H1 (cell line): ENCODE results near the gene NHP2. TPM values are rescaled to one million over a fixed set of nuclear protein-coding genes. Genes with fewer than 3 reads are reported as not detected.
"Not testable (repeated sequence)": the region's sequence is repeated elsewhere in the genome, so short reads cannot be mapped to it uniquely, and the experiment has no call there.

Experiments
- CTCF ChIA-PET: fragments of 300-600 bp; sonication (Branson Sonifier 250); formaldehyde crosslinking; loops from one replicate; lab custom pipeline; 2021; ENCODE audit not compliant: partially characterized antibody; lab: Charles Lee
- POLR2A ChIA-PET: fragments of 300-600 bp; sonication (Branson Sonifier 250); formaldehyde crosslinking; loops from one replicate; lab custom pipeline; 2021; ENCODE audit warnings: inconsistent platforms; ENCODE audit not compliant: partially characterized antibody; lab: Charles Lee
- DNase-seq, 2 experiments: peaks; one replicate each; pipeline versions ENCODE4 v3.0.0 to v3.0.0-alpha.2; 2010 to 2022; ENCODE audit warnings: low spot score in 2 of 2, low read depth in 1 of 2, mixed read lengths in 1 of 2
- FAIRE-seq: peaks from 2 replicates; lab custom pipeline; 2011; peaks lifted over from hg19 to GRCh38; lab: Jason Lieb, UNC
- H2AFZ ChIP-seq: 2 replicates; pipeline ENCODE4 v1.8.1; 2012; ENCODE audit warnings: low read length, inconsistent platforms
- H2AK5ac ChIP-seq: 2 replicates; pipeline ENCODE4 v1.6.1; 2013; ENCODE audit warnings: low read depth, low read length
- H2BK120ac ChIP-seq: replicated peaks from 2 replicates; pipeline ENCODE3; 2013; ENCODE audit warnings: low read depth, low read length, inconsistent platforms
- H2BK12ac ChIP-seq: 2 replicates; pipeline ENCODE4 v1.6.1; 2013; ENCODE audit warnings: low read depth, low read length
- H2BK15ac ChIP-seq: 2 replicates; pipeline ENCODE4 v1.6.1; 2013; ENCODE audit warnings: low read length
- H2BK20ac ChIP-seq: 2 replicates; pipeline ENCODE4 v1.6.1; 2013; ENCODE audit warnings: low read length
- H2BK5ac ChIP-seq: 2 replicates; pipeline ENCODE4 v1.6.1; 2013; ENCODE audit warnings: low read depth, low read length
- H3K14ac ChIP-seq: 2 replicates; pipeline ENCODE4 v1.6.1; 2013; ENCODE audit warnings: inconsistent platforms; ENCODE audit not compliant: insufficient read length
- H3K18ac ChIP-seq: 2 replicates; pipeline ENCODE4 v1.6.1; 2013; ENCODE audit warnings: low read length; ENCODE audit errors: extremely low read depth
- H3K23ac ChIP-seq: 2 replicates; pipeline ENCODE4 v1.6.1; 2013; ENCODE audit warnings: inconsistent platforms; ENCODE audit not compliant: insufficient read length
- H3K23me2 ChIP-seq: 2 replicates; pipeline ENCODE4 v1.6.1; 2013; ENCODE audit warnings: low read depth, low read length
- H3K27ac ChIP-seq: 2 replicates; pipeline ENCODE4 v1.6.1; 2011; ENCODE audit warnings: low read depth, low read length, inconsistent platforms
- H3K27me3 ChIP-seq, 4 experiments: replicated peaks in 1 of 4; 1 replicate in 1 of 4; 2 replicates in 3 of 4; pipeline versions ENCODE4 v1.6.1 to v1.8.1; 2011 to 2013; ENCODE audit warnings: low read length in 3 of 4, mild to moderate bottlenecking in 3 of 4, inconsistent platforms in 2 of 4, mixed read lengths in 2 of 4, moderate library complexity in 1 of 4; ENCODE audit not compliant: control insufficient read depth in 3 of 4, insufficient read depth in 3 of 4; ENCODE audit errors: extremely low read depth in 1 of 4
- H3K36me3 ChIP-seq, 4 experiments: 2 replicates each; pipeline versions ENCODE4 v1.6.1 to v1.8.1; 2011 to 2013; ENCODE audit warnings: mild to moderate bottlenecking in 4 of 4, low read length in 3 of 4, moderate library complexity in 2 of 4, control low read depth in 1 of 4, inconsistent platforms in 1 of 4; ENCODE audit not compliant: insufficient read depth in 4 of 4, control insufficient read depth in 2 of 4
- H3K4ac ChIP-seq: replicated peaks from 2 replicates; pipeline ENCODE3; 2013; ENCODE audit warnings: low read length, low read depth, mixed read lengths, inconsistent platforms; ENCODE audit not compliant: insufficient read length
- H3K4me1 ChIP-seq, 4 experiments: replicated peaks in 1 of 4; 1 replicate in 1 of 4; 2 replicates in 3 of 4; pipeline versions ENCODE4 v1.6.1 to v1.8.1; 2011 to 2013; ENCODE audit warnings: low read length in 3 of 4, inconsistent platforms in 2 of 4, mixed read lengths in 1 of 4; ENCODE audit not compliant: insufficient read depth in 4 of 4, control insufficient read depth in 3 of 4
- H3K4me2 ChIP-seq, 2 experiments: 2 replicates each; pipeline versions ENCODE4 v1.6.1 to v1.8.1; 2011 to 2013; ENCODE audit warnings: low read depth in 2 of 2, low read length in 2 of 2, control low read depth in 1 of 2, inconsistent platforms in 1 of 2, mild to moderate bottlenecking in 1 of 2; ENCODE audit not compliant: insufficient read depth in 1 of 2
- H3K4me3 ChIP-seq, 4 experiments: fragments of 200-600, 300-600 bp in 1 of 4; sonication (generic), shearing (Covaris generic), sonication (Bioruptor Twin) in 1 of 4; 2 replicates each; pipeline versions ENCODE4 v1.5.1 to v1.8.1; 2011 to 2016; ENCODE audit warnings: low read length in 4 of 4, low read depth in 3 of 4, control low read depth in 2 of 4, inconsistent platforms in 2 of 4, mild to moderate bottlenecking in 2 of 4, mixed read lengths in 1 of 4, moderate library complexity in 1 of 4; ENCODE audit not compliant: insufficient read depth in 2 of 4; ENCODE audit errors: extremely low read depth in 1 of 4
- H3K56ac ChIP-seq: replicated peaks from 2 replicates; pipeline ENCODE3; 2013; ENCODE audit warnings: low read depth, mild to moderate bottlenecking, mixed read lengths, low read length, inconsistent platforms; ENCODE audit not compliant: insufficient read length
- H3K79me1 ChIP-seq: 2 replicates; pipeline ENCODE4 v1.6.1; 2013; ENCODE audit warnings: low read depth, low read length, control low read depth
- H3K79me2 ChIP-seq, 2 experiments: 2 replicates each; pipeline versions ENCODE4 v1.6.1 to v1.8.1; 2012 to 2013; ENCODE audit warnings: low read length in 2 of 2, mild to moderate bottlenecking in 2 of 2, inconsistent platforms in 1 of 2; ENCODE audit not compliant: insufficient read depth in 2 of 2, control insufficient read depth in 1 of 2
- H3K9ac ChIP-seq, 4 experiments: replicated peaks in 1 of 4; 1 replicate in 1 of 4; 2 replicates in 3 of 4; pipeline versions ENCODE4 v1.6.1 to v1.8.1; 2011 to 2013; ENCODE audit warnings: low read depth in 3 of 4, low read length in 3 of 4, control low read depth in 2 of 4, mild to moderate bottlenecking in 2 of 4, moderate library complexity in 2 of 4, inconsistent platforms in 1 of 4; ENCODE audit errors: extremely low read depth in 1 of 4
- H3K9me3 ChIP-seq, 2 experiments: 2 replicates each; pipeline versions ENCODE4 v1.6.1 to v1.8.1; 2012 to 2013; ENCODE audit warnings: mild to moderate bottlenecking in 2 of 2, moderate library complexity in 2 of 2, control low read depth in 1 of 2, inconsistent platforms in 1 of 2, low read depth in 1 of 2, low read length in 1 of 2, mixed read lengths in 1 of 2; ENCODE audit not compliant: insufficient read depth in 2 of 2
- H4K20me1 ChIP-seq, 2 experiments: replicated peaks in 1 of 2; 2 replicates each; pipeline versions ENCODE3 to v1.8.1; 2011 to 2013; ENCODE audit warnings: inconsistent platforms in 2 of 2, low read length in 2 of 2, mild to moderate bottlenecking in 1 of 2; ENCODE audit not compliant: insufficient read depth in 2 of 2, control insufficient read depth in 1 of 2
- H4K5ac ChIP-seq: 2 replicates; pipeline ENCODE4 v1.6.1; 2013; ENCODE audit warnings: low read length, low read depth, mixed read lengths, inconsistent platforms; ENCODE audit not compliant: insufficient read length
- H4K8ac ChIP-seq: 2 replicates; pipeline ENCODE4 v1.8.0; 2013; ENCODE audit warnings: mild to moderate bottlenecking, moderate library complexity, low read length, inconsistent platforms; ENCODE audit not compliant: insufficient read depth; ENCODE audit errors: extremely low read depth
- H4K91ac ChIP-seq: replicated peaks from 2 replicates; pipeline ENCODE3; 2013; ENCODE audit warnings: low read length, mixed read lengths, inconsistent platforms; ENCODE audit not compliant: insufficient read length
- POLR2AphosphoS5 ChIP-seq: IDR thresholded peaks from 2 replicates; pipeline ENCODE4 v1.6.1; 2011; ENCODE audit warnings: low read depth, low read length
- WGBS, 2 experiments: shearing (Covaris generic) in 1 of 2; methylation state at CpG; one replicate each; pipeline versions ENCODE4 v1.1.6 to v1.1.7; 2013 to 2015; ENCODE audit warnings: low lambda C conversion rate in 2 of 2, mixed read lengths in 2 of 2, inconsistent platforms in 1 of 2, low coverage in 1 of 2, missing lambda C conversion rate in 1 of 2; ENCODE audit not compliant: insufficient replicate concordance in 2 of 2, insufficient coverage in 1 of 2, insufficient read length in 1 of 2; ENCODE audit errors: extremely low coverage in 1 of 2, missing lambda C conversion rate in 1 of 2; 5-methylcytosine and 5-hydroxymethylcytosine counted together
- polyA plus RNA-seq, 7 experiments: library from polyadenylated mRNA; depleted of rRNA in 3 of 7; stranded (reverse) in 5 of 7; unstranded in 2 of 7; fragments of >200 nt in 5 of 7; fragments of 200-250 nt in 2 of 7; gene quantifications; 1 replicate in 5 of 7; 2 replicates in 1 of 7; 4 replicates in 1 of 7; pipeline versions ENCODE4 v1.2.1 to v1.2.3, GENCODE V29; 2011 to 2013; ENCODE audit warnings: missing spikeins in 2 of 7, mixed read lengths in 2 of 7
- total RNA-seq: library from RNA; stranded (reverse); fragmentation: NEBNext Ultra II Directional; extraction: Animal tissue kit (Norgen Biotek cat#: 25700); gene quantifications from 2 replicates; pipeline ENCODE4 v1.2.1, GENCODE V29; 2021

NHP2 gene
- total and polyA plus RNA-seq, 2 of the 8 experiments (the other 6 are each of a cell fraction or from before 2014, with no cell fraction given): 241 to 263 TPM

- DNase-seq, H2AFZ ChIP-seq, H4K20me1 ChIP-seq, FAIRE-seq, H3K23me2 ChIP-seq, H3K9me3 ChIP-seq, H2BK15ac ChIP-seq, H3K14ac ChIP-seq, H3K27me3 ChIP-seq, H3K79me1 ChIP-seq: not testable (repeated sequence)
- Histone ChIP-seq H4K8ac (peak overlapping the region; percentile 62), H3K27ac (peak overlapping the region; percentile 82; the same call in 1 of the 2 replicates), H3K4me3 (peak overlapping the region in 1 of 4 experiments; percentile 34; a peak in 2 of 8 replicates), H3K23ac (peak overlapping the region; percentile 6), H3K4me2 (peak overlapping the region; percentile 36 to 49; a peak in 3 of 4 replicates), H4K91ac (peak overlapping the region; percentile 100), H3K79me2 (peaks cover 4 to 20% of the 10 kb centered on the region in 2 experiments; a peak in 3 of 4 replicates), H2AK5ac (peak overlapping the region; percentile 75; the same call in 1 of the 2 replicates), H3K9ac (peak overlapping the region in 3 of 4 experiments; percentile 38 to 46 (median 46); a peak in 5 of 7 replicates), H2BK5ac (peak overlapping the region; percentile 98), H2BK20ac (peak overlapping the region; percentile 100; the same call in 1 of the 2 replicates), H3K4ac (peak overlapping the region; percentile 94), H3K18ac (peak overlapping the region; percentile 88), H3K56ac (peak overlapping the region; percentile 36), H2BK12ac (peak overlapping the region; percentile 97), H2BK120ac (peak overlapping the region; percentile 87), H3K36me3 (peaks cover 0 to 11% (median 5%) of the 10 kb centered on the region in 4 experiments; a peak in 2 of 8 replicates), H4K5ac (peak overlapping the region; percentile 83), H3K4me1 (peaks cover 12 to 43% (median 31%) of the 10 kb centered on the region in 4 experiments)
- ChIA-PET POLR2A (interaction anchor here (0.6 to 40.7 kb wide), 12 partner anchors 6 to 582 kb away, joined by 3 to 1250 read pairs (median 4); partner anchors contain the start of genes N4BP3, NHP2 and RMND5B), CTCF (interaction anchor here (0.6 to 9.1 kb wide), 7 partner anchors 11 to 688 kb away, joined by 3 to 149 read pairs (median 7); partner anchors contain the start of gene NHP2)
- 77% methylated on average over 14 of the region's 14 CpGs; no CpG with 5 or more reads in 1 of the 2 experiments for WGBS, 2 experiments
- TF ChIP-seq POLR2AphosphoS5: peak; percentile 68; the same call in 1 of the 2 replicates
- TF ChIP-seq, all 59 proteins: peak for 1; not testable (repeated sequence) for 58
Measured at GRCh38 chr5:178127300-178128009, 26.2 kb downstream of the NHP2 start.
